Progenitor cell of endocrine pancreas (in vitro differentiated cells): ENCODE data around the gene KLHDC8B. TPM values are rescaled to one million over a fixed set of nuclear protein-coding genes. Genes with fewer than 3 reads are reported as not detected.

ENCODE experiments used
- DNase-seq: peaks from one replicate; pipeline ENCODE4 v3.0.0; 2021; ENCODE audit warnings: low spot score; ENCODE audit not compliant: unreplicated experiment
- H3K27ac Mint-ChIP-seq: 2 replicates; pipeline ENCODE4 v1.8.0; 2021; ENCODE audit warnings: mild to moderate bottlenecking, moderate library complexity, mixed read lengths
- H3K27me3 Mint-ChIP-seq: 2 replicates; pipeline ENCODE4 v1.8.0; 2021; ENCODE audit warnings: mixed read lengths
- H3K36me3 Mint-ChIP-seq: 2 replicates; pipeline ENCODE4 v1.8.0; 2022; ENCODE audit warnings: mixed read lengths; ENCODE audit not compliant: insufficient read depth
- H3K4me1 Mint-ChIP-seq: 2 replicates; pipeline ENCODE4 v1.8.0; 2021; ENCODE audit warnings: low read depth, mixed read lengths
- H3K4me3 Mint-ChIP-seq: 2 replicates; pipeline ENCODE4 v1.8.0; 2021; ENCODE audit warnings: low read depth, mild to moderate bottlenecking, moderate library complexity, mixed read lengths
- H3K9me3 Mint-ChIP-seq: 2 replicates; pipeline ENCODE4 v1.8.0; 2021; ENCODE audit warnings: low read depth, mixed read lengths
- CTCF ChIP-seq: fragments of 200-600 bp; sonication (generic); IDR thresholded peaks from one replicate; pipeline ENCODE4 v1.5.0; 2021; ENCODE audit warnings: antibody characterized with exemption, mild to moderate bottlenecking; ENCODE audit not compliant: unreplicated experiment
- total RNA-seq: library from RNA; stranded (reverse); gene quantifications from 2 replicates; pipeline ENCODE4 v1.2.1, GENCODE V29; 2021

Gene KLHDC8B
- total RNA-seq, 1 donor from 2014 or later = 41.4 TPM

- H3K27me3 Mint-ChIP-seq = peaks cover 5% of the 10 kb centered on the region
- H3K4me1 Mint-ChIP-seq = peaks cover 22% of the 10 kb centered on the region
- no peak for DNase-seq
- H3K27ac Mint-ChIP-seq = no peak overlapping the region
- TF ChIP-seq CTCF = no peak
- peaks cover 1% of the 10 kb centered on the region for H3K36me3 Mint-ChIP-seq
- H3K4me3 Mint-ChIP-seq = peak overlapping the region; percentile 82
- no peaks in the 10 kb centered on the region for H3K9me3 Mint-ChIP-seq
Measured at GRCh38 chr3:49171775-49172500, 540 bp downstream of the KLHDC8B start.

GRCh38 chr3:49172551-49173041, 1.2 kb downstream of the KLHDC8B start:
- Mint-ChIP-seq H3K4me3 (peak overlapping the region; percentile 82), H3K9me3 (no peaks in the 10 kb centered on the region), H3K4me1 (peaks cover 22% of the 10 kb centered on the region), H3K36me3 (peaks cover 1% of the 10 kb centered on the region), H3K27ac (no peak overlapping the region), H3K27me3 (peaks cover 5% of the 10 kb centered on the region)
- no peak for TF ChIP-seq CTCF
- no peak for DNase-seq

- Mint-ChIP-seq H3K9me3 (no peaks in the 10 kb centered on the region), H3K27ac (peak overlapping the region; percentile 65), H3K36me3 (peaks cover 1% of the 10 kb centered on the region), H3K4me3 (peak overlapping the region; percentile 82), H3K4me1 (peaks cover 22% of the 10 kb centered on the region), H3K27me3 (no peaks in the 10 kb centered on the region)
- no peak for TF ChIP-seq CTCF
- DNase-seq = no peak
Measured at GRCh38 chr3:49173116-49173791, 1.9 kb downstream of the KLHDC8B start.

GRCh38 chr3:49173792-49174170, 2.4 kb downstream of the KLHDC8B start:
- Mint-ChIP-seq H3K36me3 (peaks cover 1% of the 10 kb centered on the region), H3K9me3 (no peaks in the 10 kb centered on the region), H3K4me3 (peak overlapping the region; percentile 82), H3K27me3 (no peaks in the 10 kb centered on the region), H3K27ac (peak overlapping the region; percentile 65), H3K4me1 (peaks cover 22% of the 10 kb centered on the region)
- DNase-seq = no peak
- no peak for TF ChIP-seq CTCF

GRCh38 chr3:49174397-49174985, 3.1 kb downstream of the KLHDC8B start:
- Mint-ChIP-seq H3K27me3 (no peaks in the 10 kb centered on the region), H3K4me1 (peaks cover 22% of the 10 kb centered on the region), H3K27ac (no peak overlapping the region), H3K9me3 (no peaks in the 10 kb centered on the region), H3K4me3 (no peak overlapping the region), H3K36me3 (peaks cover 1% of the 10 kb centered on the region)
- TF ChIP-seq CTCF = no peak
- no peak for DNase-seq
